Mesenchymal stem cell (in vitro differentiated cells and primary cell): ENCODE results near the gene LGR5.

ENCODE experiments used
- DNase-seq: peaks from one replicate; pipeline ENCODE4 v3.0.0-alpha.2; 2013
- H2AFZ ChIP-seq: one replicate; pipeline ENCODE4 v1.6.1; 2013; ENCODE audit warnings: low read depth, mild to moderate bottlenecking, control low read depth, inconsistent platforms, low read length, moderate library complexity
- H2AK5ac ChIP-seq: 2 replicates; pipeline ENCODE4 v1.6.1; 2013; ENCODE audit warnings: low read length, moderate library complexity, mild to moderate bottlenecking, inconsistent platforms; ENCODE audit not compliant: severe bottlenecking
- H2BK120ac ChIP-seq: one replicate; pipeline ENCODE4 v1.6.1; 2013; ENCODE audit warnings: low read depth, mild to moderate bottlenecking, inconsistent platforms, low read length, moderate library complexity
- H2BK12ac ChIP-seq, 2 experiments: one replicate each; pipeline ENCODE4 v1.6.1; 2013; ENCODE audit warnings: inconsistent platforms in 2 of 2, low read length in 2 of 2, mild to moderate bottlenecking in 2 of 2, moderate library complexity in 2 of 2, control low read depth in 1 of 2
- H2BK15ac ChIP-seq: one replicate; pipeline ENCODE4 v1.6.1; 2013; ENCODE audit warnings: mild to moderate bottlenecking, low read depth, inconsistent platforms; ENCODE audit not compliant: poor library complexity, severe bottlenecking
- H2BK5ac ChIP-seq: 2 replicates; pipeline ENCODE4 v1.6.1; 2013; ENCODE audit warnings: low read depth, mild to moderate bottlenecking, low read length, control low read depth, inconsistent platforms; ENCODE audit not compliant: poor library complexity, severe bottlenecking
- H3K14ac ChIP-seq, 2 experiments: one replicate each; pipeline ENCODE4 v1.6.1; 2013; ENCODE audit warnings: inconsistent platforms in 2 of 2, low read length in 2 of 2, control low read depth in 1 of 2, mild to moderate bottlenecking in 1 of 2, moderate library complexity in 1 of 2
- H3K18ac ChIP-seq, 2 experiments: one replicate each; pipeline ENCODE4 v1.6.1; 2013; ENCODE audit warnings: inconsistent platforms in 2 of 2, low read length in 2 of 2, control low read depth in 1 of 2, low read depth in 1 of 2, mild to moderate bottlenecking in 1 of 2
- H3K23ac ChIP-seq, 2 experiments: one replicate each; pipeline ENCODE4 v1.6.1; 2013; ENCODE audit warnings: inconsistent platforms in 2 of 2, low read length in 2 of 2, mild to moderate bottlenecking in 2 of 2, moderate library complexity in 2 of 2, control low read depth in 1 of 2
- H3K27ac ChIP-seq: 2 replicates; pipeline ENCODE4 v1.5.1; 2013; ENCODE audit warnings: mild to moderate bottlenecking, moderate library complexity, low read length, control low read depth, inconsistent platforms; ENCODE audit not compliant: poor library complexity, severe bottlenecking
- H3K27me3 ChIP-seq, 2 experiments: 2 replicates each; pipeline versions ENCODE4 v1.6.1 to v1.7.0; 2013; ENCODE audit warnings: low read length in 2 of 2, mild to moderate bottlenecking in 2 of 2, moderate library complexity in 2 of 2, control low read depth in 1 of 2, inconsistent platforms in 1 of 2; ENCODE audit not compliant: control insufficient read depth in 1 of 2, insufficient read depth in 1 of 2
- H3K36me3 ChIP-seq, 2 experiments: 2 replicates each; pipeline versions ENCODE4 v1.6.1 to v1.7.0; 2013; ENCODE audit warnings: low read length in 2 of 2, control low read depth in 1 of 2, inconsistent platforms in 1 of 2, low read depth in 1 of 2, mild to moderate bottlenecking in 1 of 2; ENCODE audit not compliant: insufficient read depth in 2 of 2, control insufficient read depth in 1 of 2
- H3K4ac ChIP-seq, 2 experiments: one replicate each; pipeline ENCODE4 v1.6.1; 2013; ENCODE audit warnings: inconsistent platforms in 2 of 2, low read length in 2 of 2, mild to moderate bottlenecking in 2 of 2, moderate library complexity in 2 of 2, control low read depth in 1 of 2, low read depth in 1 of 2
- H3K4me1 ChIP-seq: 2 replicates; pipeline ENCODE4 v1.6.1; 2013; ENCODE audit warnings: low read depth, low read length, control low read depth; ENCODE audit not compliant: control insufficient read depth, insufficient read depth
- H3K4me2 ChIP-seq: 2 replicates; pipeline ENCODE4 v1.6.1; 2013; ENCODE audit warnings: low read length, mild to moderate bottlenecking, inconsistent platforms; ENCODE audit not compliant: poor library complexity, severe bottlenecking
- H3K4me3 ChIP-seq, 2 experiments: 2 replicates each; pipeline versions ENCODE4 v1.5.1 to v1.7.0; 2013; ENCODE audit warnings: low read length in 2 of 2, mild to moderate bottlenecking in 2 of 2, control low read depth in 1 of 2, low read depth in 1 of 2; ENCODE audit not compliant: insufficient read depth in 1 of 2
- H3K79me1 ChIP-seq: replicated peaks from 2 replicates; pipeline ENCODE4 v1.6.1; 2013; ENCODE audit warnings: mild to moderate bottlenecking, control low read depth, low read length, inconsistent platforms; ENCODE audit not compliant: poor library complexity, severe bottlenecking
- H3K9ac ChIP-seq: 2 replicates; pipeline ENCODE4 v1.7.0; 2013; ENCODE audit warnings: mild to moderate bottlenecking, low read length, moderate library complexity
- H3K9me3 ChIP-seq: 2 replicates; pipeline ENCODE4 v1.7.0; 2013; ENCODE audit warnings: mild to moderate bottlenecking, low read length; ENCODE audit not compliant: control insufficient read depth
- H4K8ac ChIP-seq: one replicate; pipeline ENCODE4 v1.6.1; 2013; ENCODE audit warnings: inconsistent platforms, mild to moderate bottlenecking, low read length, moderate library complexity
- H4K91ac ChIP-seq: one replicate; pipeline ENCODE4 v1.6.1; 2013; ENCODE audit warnings: mild to moderate bottlenecking, low read length, inconsistent platforms
- WGBS: methylation state at CpG from one replicate; pipeline ENCODE4 v1.1.7; 2013; ENCODE audit warnings: mixed read lengths; 5-methylcytosine and 5-hydroxymethylcytosine counted together

The LGR5 gene

DNA sequence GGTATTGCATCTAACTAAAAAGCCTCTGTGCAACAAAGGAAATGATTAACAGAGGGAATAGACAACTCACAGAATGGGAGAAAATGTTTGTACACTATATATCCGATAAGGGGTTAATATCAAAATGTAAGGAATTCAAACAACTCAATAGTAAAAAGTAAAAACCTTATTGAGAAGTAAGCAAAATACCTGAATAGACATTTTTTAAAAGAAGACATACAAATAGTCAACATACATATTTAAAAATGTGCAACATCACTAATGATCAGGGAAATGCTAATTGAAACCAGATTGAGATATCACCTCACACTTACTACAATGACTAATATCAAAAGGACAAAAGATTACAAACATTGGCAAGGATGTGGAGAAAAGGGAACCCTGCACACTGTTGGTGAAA lies 31.9 kb upstream of the LGR5 start:
- Histone ChIP-seq H3K79me1 (no peaks in the 10 kb centered on the region), H3K4me1 (no peaks in the 10 kb centered on the region), H3K9ac (no peak overlapping the region), H2BK5ac (no peak overlapping the region), H3K23ac (no peak overlapping the region), H2BK120ac (no peak overlapping the region), H3K27ac (no peak overlapping the region), H2AK5ac (no peak overlapping the region), H2AFZ (no peak overlapping the region), H3K27me3 (no peaks in the 10 kb centered on the region), H3K4me2 (no peak overlapping the region), H3K18ac (no peak overlapping the region), H2BK12ac (no peak overlapping the region), H2BK15ac (no peak overlapping the region), H3K14ac (no peak overlapping the region), H3K36me3 (no peaks in the 10 kb centered on the region), H3K4ac (no peak overlapping the region), H3K4me3 (no peak overlapping the region), H4K8ac (no peak overlapping the region), H3K9me3 (peaks cover 20% of the 10 kb centered on the region), H4K91ac (no peak overlapping the region)
- DNase-seq = no peak
- WGBS = no CpG with 5 or more reads among the region's 1 CpG

GRCh38 chr12:71410844-71411243 lies 28.8 kb upstream of the LGR5 start:
- Histone ChIP-seq H3K9me3 (peaks cover 14% of the 10 kb centered on the region), H2BK120ac (no peak overlapping the region), H3K14ac (no peak overlapping the region), H3K4me2 (no peak overlapping the region), H3K4ac (no peak overlapping the region), H3K27ac (no peak overlapping the region), H3K18ac (no peak overlapping the region), H3K23ac (no peak overlapping the region), H3K4me3 (no peak overlapping the region), H4K8ac (no peak overlapping the region), H2BK15ac (no peak overlapping the region), H3K79me1 (no peaks in the 10 kb centered on the region), H2AFZ (no peak overlapping the region), H3K27me3 (no peaks in the 10 kb centered on the region), H3K9ac (no peak overlapping the region), H2BK5ac (no peak overlapping the region), H2BK12ac (no peak overlapping the region), H3K36me3 (no peaks in the 10 kb centered on the region), H2AK5ac (no peak overlapping the region), H3K4me1 (no peaks in the 10 kb centered on the region), H4K91ac (no peak overlapping the region)
- no peak for DNase-seq

DNA sequence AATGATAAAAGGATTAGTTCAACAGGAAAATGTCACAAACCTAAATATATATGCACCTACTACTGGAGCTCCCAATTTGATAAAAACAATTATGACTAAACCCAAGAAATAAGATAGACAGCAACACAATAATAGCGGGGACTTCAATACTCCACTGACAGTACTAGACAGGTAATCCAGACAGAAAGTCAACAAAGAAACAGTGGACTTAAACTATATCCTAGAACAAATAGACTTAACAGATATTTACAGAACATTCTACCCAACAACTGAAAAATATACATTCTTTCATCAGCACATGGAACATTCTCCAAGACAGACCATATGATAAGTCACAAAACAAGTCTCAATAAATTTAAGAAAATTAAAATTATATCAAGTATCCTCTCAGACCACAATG lies 28.0 kb upstream of the LGR5 start:
- Histone ChIP-seq H2BK15ac (no peak overlapping the region), H2BK5ac (no peak overlapping the region), H3K9me3 (peaks cover 13% of the 10 kb centered on the region), H3K4ac (no peak overlapping the region), H2AK5ac (no peak overlapping the region), H3K79me1 (no peaks in the 10 kb centered on the region), H2BK120ac (no peak overlapping the region), H2AFZ (no peak overlapping the region), H3K4me1 (no peaks in the 10 kb centered on the region), H3K27ac (no peak overlapping the region), H3K9ac (no peak overlapping the region), H3K4me2 (no peak overlapping the region), H3K27me3 (no peaks in the 10 kb centered on the region), H4K91ac (no peak overlapping the region), H3K4me3 (no peak overlapping the region), H3K14ac (no peak overlapping the region), H4K8ac (no peak overlapping the region), H3K18ac (no peak overlapping the region), H2BK12ac (no peak overlapping the region), H3K23ac (no peak overlapping the region), H3K36me3 (no peaks in the 10 kb centered on the region)
- WGBS = 91% methylated on average over 1 of the region's 1 CpG
- DNase-seq = no peak

GRCh38 chr12:71415336-71416231 lies 24.0 kb upstream of the LGR5 start:
- no peak overlapping the region for H2BK15ac ChIP-seq

More at GRCh38 chr12:71415336-71416231, 24.0 kb upstream of the LGR5 start:
- Histone ChIP-seq H3K4me3 (no peak overlapping the region), H2AK5ac (no peak overlapping the region), H3K23ac (no peak overlapping the region), H4K8ac (no peak overlapping the region), H2BK120ac (no peak overlapping the region), H3K4me1 (no peaks in the 10 kb centered on the region), H2AFZ (no peak overlapping the region), H3K27ac (no peak overlapping the region), H3K9ac (no peak overlapping the region), H3K79me1 (no peaks in the 10 kb centered on the region), H3K4me2 (no peak overlapping the region), H3K4ac (no peak overlapping the region), H3K18ac (no peak overlapping the region), H3K9me3 (peaks cover 5% of the 10 kb centered on the region), H3K14ac (no peak overlapping the region), H3K27me3 (no peaks in the 10 kb centered on the region), H2BK12ac (no peak overlapping the region), H4K91ac (no peak overlapping the region), H3K36me3 (no peaks in the 10 kb centered on the region), H2BK5ac (no peak overlapping the region)
- WGBS = 46% methylated on average over 2 of the region's 7 CpGs
- peak; percentile 69 for DNase-seq
